ENCODE data around the gene ITPKA.

- TF ChIP-seq CTCF (conservative IDR thresholded peaks at IDR 0.05; ENCODE audit: low read depth, low read length) = no peak
- no peak for TF ChIP-seq EZH2 (IDR thresholded peaks at IDR 0.05; ENCODE audit: borderline replicate concordance, low read depth, low read length, poor library complexity, severe bottlenecking)
These were observed 49.8 kb downstream of the ITPKA start for GRCh38 chr15:41543521-41543870.
